ENCODE results near the gene E2F2.

GRCh38 chr1:23466423-23466989 lies 64.5 kb downstream of the E2F2 start:
- no peak for TF ChIP-seq CTCF (IDR thresholded peaks at IDR 0.05)
- TF ChIP-seq POLR2A (IDR thresholded peaks at IDR 0.05), result no peak
